GM18511 (cell line): Measurements from ENCODE around the gene RTCA.
"Not testable (repeated sequence)": the region's sequence is repeated elsewhere in the genome, so short reads cannot be mapped to it uniquely, and the experiment has no call there.

Experiments used
- ATAC-seq: cut with Tn5 transposase; IDR thresholded peaks from one replicate; pipeline ENCODE4 v1.9.1; 2021; ENCODE audit warnings: mild to moderate bottlenecking, moderate library complexity; ENCODE audit not compliant: unreplicated experiment

RTCA gene

DNA sequence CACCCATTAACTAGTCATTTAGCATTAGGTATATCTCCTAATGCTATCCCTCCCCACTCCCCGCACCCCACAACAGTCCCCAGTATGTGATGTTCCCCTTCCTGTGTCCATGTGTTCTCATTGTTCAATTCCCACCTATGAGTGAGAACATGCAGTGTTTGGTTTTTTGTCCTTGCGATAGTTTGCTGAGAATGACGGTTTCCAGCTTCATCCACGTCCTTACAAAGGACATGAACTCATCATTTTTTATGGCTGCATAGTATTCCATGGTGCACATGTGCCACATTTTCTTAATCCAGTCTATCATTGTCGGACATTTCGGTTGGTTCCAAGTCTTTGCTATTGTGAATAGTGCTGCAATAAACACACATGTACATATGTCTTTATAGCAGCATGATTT is 7.6 kb upstream of the RTCA start:
- not testable (repeated sequence) for ATAC-seq

DNA sequence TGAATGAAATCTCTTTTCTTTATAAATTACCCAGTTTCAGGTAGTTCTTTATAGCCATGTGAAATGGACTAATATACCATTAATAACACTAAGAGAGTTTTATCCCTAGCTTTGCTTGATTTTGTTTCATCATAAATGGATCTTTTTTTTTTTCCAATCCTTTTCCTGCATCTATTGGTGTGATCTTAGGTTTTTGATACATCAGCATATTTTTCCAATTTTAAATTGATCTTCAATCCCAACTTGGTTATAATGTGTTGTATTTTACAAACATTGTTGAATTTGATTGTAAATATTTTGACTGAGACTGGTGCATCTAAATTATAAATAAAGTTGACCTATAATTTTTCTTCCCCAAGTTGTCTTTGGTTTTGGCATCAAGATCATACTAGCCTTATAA is 4.3 kb upstream of the RTCA start:
- ATAC-seq: no peak

DNA sequence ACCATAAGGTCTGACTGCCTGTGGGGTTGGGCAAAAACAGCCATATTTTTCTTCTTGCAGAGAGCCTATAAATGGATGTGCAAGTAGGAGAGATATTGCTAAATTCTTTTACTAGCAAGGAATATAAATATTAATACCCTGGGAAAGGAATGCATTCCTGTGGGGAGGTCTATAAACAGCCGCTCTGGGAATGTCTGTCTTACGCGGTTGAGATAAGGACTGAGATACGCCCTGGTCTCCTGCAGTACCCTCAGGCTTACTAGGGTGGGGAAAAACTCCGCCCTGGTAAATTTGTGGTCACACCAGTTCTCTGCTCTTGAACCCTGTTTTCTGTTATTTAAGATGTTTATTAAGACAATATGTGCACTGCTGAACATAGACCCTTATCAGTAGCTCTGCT is 1.9 kb upstream of the RTCA start:
- ATAC-seq: not testable (repeated sequence)

DNA sequence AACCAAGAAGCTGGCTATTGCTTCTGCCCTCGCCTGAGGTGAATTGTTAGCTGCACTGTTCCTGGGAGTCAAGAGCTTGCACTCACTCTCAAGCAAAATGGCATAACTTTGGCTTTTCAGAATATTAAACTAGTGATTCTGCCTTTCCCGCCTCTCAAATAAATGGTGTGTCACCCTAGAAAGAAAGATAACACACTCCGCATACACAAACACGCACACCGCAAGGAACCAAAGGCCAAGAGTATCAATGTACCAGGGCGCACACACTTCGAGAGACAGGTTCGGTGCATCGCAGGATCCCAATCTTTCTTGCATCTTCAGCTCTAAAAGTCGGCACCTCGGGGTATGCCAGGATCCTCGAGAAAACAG is 470 bp upstream of the RTCA start:
- peak; percentile 47 for ATAC-seq

DNA sequence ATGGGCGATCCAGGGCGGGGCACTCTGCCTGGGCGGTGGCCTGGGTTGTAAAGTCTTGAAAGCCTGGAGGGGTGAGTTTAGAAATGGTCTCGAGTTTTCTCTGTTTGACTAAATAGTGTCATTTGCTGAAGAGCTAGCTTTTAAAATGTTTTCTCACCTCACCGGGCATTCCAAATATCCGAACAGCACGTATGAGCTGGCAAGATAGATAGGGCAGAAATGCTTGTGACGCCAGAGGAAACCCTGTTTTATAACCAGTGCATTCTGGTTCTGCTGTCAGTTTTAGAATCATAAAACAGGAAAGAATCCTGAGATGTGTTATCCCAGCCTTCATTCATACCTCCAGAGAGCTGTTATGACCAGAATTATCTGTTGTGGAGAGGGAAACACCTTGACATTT is 725 bp downstream of the RTCA start:
- peak; percentile 28 for ATAC-seq

DNA sequence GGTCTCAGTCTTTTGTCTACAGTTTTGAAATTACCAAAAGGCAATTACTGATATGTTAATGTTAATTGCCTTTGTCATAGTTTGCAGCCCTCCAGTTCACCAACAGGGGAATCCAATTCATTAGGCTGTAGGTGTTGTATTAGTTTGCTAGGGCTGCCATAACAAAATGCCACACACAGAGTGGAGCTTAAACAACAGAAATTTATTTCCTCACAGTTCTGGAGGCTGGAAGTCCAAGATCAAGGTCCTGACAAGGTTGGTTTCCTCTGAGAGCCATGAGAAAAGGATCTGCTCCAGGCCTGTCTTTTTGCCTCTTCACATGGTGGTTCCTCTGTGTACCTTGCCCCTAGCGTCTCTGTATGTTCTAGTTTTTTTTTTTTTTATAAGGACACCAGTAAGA is 1.3 kb downstream of the RTCA start:
- ATAC-seq: no peak

DNA sequence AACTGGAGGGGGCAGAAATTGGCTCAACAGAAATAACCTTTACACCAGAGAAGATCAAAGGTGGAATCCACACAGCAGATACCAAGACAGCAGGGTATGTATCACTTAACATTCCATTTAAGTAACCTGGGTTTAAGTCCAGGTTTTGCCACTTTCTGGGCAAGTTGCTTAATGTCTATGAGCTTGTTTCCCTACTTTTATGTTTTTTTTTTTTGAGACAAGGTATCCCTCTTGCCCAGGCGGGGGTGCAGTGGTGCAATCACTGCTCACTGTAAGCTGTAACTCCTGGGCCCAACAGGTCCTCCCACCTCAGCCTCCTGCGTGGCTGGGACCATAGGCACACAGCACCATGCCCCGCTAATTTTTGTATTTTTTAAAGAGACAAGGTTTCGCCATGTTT is 2.2 kb downstream of the RTCA start:
- no peak for ATAC-seq

DNA sequence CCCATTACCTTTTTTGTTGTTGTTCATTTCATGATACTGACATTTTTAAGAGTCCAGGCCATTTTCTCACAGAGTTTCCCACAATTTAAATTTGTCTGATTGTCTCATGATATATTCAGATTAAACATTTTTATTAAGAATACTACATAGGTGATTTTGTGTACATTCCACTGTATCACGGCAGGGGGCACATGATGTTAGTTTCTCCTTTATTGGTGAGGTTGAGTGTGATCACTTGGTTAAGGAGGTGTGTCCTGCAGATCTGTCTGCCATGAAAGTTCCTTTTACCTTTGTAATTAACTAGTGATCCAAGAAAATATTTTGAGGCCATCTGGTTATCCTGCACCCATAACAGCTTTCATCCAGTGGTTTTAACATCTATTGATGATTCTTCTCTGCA is 11.8 kb downstream of the RTCA start:
- ATAC-seq: no peak

DNA sequence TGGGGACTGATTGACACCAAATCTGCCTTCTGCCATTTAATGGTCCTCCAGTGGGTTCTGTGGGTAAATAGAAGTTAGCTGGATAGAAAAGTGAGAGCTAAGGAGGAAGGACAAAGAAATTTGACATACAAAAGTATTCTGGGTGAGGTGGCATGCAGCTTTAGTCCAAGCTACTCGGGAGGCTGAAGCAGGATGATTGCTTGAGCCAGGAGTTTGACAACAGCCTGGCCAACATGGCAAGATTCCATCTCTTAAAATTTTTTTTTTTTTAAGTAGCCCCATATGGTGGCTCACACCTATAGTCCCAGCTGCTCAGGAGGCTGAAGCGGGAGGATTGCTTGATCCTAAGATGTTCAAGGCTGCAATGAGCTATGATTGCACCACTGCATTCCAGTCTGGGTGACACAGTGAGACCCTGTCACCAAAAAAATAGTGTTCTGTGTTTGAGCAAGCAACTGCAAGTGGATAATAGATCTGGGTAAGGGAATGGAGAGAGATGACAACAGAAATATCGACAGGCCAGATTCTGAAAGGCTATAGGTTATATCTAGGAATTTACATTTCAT is 13.4 kb downstream of the RTCA start:
- ATAC-seq: no peak

DNA sequence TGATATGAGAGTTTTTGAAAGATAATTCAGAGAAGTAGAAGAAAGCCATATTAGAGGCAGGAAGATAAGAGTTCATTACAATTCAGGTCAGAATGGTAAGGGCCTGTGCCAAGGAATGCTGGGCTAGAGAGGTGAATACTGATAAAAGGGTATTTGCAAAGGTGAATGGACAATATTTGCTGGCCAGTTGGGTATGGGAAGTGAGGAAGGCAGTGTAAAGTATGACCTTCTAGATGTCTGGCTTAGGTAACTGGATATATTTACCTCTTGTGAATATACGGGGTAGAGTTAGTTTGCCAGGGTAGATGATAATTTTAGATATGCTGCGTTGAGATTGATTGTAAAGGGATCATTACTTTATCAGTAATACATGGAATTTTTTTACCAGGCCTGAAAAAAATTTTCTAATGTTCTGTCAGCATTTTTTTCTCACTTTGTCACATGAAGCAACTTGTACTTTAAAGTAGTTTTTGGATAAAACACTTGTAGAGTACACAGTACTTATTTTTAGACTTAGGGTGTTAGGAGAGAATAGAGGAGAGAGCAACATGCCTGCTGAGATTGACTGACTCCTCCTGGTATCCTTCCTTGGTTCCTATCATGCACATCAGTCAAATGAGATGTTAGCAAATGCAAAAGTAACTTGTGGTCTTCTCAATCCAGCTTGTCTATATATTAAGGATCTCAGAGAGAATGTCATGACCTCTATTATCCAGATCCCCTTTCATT is 14.1 kb downstream of the RTCA start:
- ATAC-seq: no peak

DNA sequence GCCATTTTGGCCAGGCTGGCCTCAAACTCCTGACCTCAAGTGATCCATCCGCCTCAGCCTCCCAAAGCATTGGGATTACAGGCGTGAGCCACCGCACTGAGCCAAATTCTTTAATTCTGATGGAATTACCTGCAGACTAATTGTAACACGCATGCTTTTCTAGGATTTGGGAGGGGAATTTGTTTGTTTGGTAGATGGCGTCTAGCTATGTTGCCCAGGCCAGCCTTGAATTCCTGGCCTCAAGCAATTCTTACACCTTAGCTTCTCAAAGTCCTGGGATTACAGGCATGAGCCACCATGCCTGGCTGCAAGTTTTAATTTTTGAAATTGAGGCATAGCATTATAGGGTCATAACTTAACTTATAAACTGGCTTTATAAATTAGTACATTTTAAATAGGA is 18.6 kb downstream of the RTCA start:
- no peak for ATAC-seq

DNA sequence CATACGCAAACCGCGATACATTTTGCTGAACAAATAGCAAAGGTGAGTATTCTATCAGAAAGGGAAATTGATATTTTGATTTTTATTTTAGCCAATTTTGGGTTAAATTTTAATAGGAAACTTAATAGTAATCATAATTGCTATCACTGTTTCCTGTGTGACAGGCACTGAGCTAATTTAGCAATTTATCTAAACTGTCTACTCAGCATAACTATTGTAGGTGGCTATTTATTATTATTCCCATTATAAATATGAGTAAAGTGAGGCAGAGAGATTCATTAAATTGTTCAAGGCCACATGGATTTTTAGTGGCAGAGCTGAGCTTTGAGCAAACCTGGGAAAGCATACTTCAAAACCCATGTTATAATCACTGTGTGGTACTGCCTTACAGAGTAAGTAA is 21.1 kb downstream of the RTCA start:
- ATAC-seq: no peak

DNA sequence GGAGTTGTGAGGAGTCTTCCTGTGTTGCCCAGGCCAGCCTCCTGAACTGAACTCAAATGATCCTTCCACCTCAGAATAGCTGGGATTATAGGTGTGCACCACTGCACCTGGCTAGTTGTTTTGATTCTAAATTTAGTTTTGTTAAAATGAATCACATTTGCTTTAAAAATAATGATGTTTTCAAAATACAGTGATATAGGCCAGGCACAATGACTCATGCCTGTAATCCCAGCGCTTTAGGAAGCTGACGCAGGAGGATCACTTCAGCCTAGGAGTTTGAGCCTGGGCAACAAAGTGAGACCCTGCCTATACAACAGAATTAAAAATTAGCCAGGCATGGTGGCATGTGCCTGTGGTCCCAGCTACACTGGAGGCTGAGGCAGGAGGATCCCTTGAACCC is 24.3 kb downstream of the RTCA start:
- no peak for ATAC-seq

DNA sequence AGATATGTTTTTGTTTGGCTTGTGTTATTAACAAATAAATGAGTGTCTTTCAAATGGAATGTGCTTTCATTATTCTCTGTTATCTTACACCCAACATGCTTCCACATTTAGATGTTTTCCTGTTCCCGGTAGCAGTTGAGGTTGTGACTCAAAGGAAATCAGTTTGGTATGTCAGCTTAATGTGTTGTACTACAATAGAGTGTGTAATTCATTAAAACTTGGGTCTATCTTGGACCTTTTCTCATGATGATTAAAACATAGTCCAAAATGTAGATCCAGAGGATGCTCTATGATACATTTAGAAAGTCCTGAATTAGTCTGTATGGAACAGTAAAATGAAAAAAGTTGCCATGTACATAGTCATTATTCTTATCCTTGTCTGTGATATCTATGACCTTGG is 26.7 kb downstream of the RTCA start:
- no peak for ATAC-seq

DNA sequence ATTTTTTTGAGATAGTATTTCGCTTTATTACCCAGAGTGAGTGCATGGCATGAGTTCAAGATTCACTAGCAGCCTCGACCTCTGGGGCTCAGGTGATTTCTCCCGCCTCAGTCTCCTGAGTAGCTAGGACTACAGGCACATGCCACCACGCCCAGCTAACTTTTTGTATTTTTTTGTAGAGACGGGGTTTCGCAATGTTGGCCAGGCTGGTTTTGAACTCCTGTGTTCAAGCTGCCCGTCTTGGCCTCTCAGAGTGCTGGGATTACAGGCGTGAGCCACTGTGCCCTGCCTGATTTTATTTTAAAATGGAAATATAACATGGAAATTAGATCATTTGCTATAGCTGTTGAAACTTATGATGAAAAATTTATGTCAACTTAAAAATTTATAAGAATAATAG is 30.1 kb downstream of the RTCA start:
- ATAC-seq: no peak

DNA sequence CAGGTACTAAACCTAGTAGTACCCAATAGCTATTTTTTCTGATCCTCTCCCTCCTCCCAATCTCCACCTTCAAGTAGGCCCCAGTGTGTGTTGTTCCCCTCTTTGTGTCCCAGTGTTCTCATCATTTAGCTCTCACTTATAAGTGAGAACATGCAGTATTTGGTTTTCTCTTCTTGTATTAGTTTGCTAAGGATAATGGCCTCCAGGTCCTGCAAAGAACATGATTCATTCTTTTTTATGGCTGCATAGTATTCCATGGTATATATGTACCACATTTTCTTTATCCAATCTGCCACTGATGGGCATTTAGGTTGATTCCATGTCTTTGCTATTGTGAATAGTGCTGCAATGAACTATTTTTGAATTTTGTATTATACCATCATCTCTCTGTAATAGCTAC is 31.0 kb downstream of the RTCA start:
- ATAC-seq: not testable (repeated sequence)

DNA sequence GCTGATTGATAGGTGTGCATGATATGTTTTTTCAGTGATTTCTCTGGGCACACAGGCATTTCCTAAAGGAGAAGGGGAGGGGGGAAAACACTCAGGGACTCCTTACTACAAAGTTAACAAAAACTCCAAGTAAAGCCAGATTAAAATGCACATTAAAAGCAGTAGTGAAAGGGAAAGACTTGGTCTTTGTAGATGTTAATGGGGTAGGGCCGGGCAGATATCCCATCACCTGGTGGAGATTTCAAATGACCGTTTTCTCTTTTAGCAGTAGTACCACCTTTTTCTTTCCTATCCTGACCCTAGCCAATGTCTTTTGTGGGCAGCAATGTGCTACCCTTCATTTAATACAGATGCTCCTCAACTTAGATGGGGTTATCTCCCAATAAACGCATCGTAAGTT is 32.5 kb downstream of the RTCA start:
- no peak for ATAC-seq

DNA sequence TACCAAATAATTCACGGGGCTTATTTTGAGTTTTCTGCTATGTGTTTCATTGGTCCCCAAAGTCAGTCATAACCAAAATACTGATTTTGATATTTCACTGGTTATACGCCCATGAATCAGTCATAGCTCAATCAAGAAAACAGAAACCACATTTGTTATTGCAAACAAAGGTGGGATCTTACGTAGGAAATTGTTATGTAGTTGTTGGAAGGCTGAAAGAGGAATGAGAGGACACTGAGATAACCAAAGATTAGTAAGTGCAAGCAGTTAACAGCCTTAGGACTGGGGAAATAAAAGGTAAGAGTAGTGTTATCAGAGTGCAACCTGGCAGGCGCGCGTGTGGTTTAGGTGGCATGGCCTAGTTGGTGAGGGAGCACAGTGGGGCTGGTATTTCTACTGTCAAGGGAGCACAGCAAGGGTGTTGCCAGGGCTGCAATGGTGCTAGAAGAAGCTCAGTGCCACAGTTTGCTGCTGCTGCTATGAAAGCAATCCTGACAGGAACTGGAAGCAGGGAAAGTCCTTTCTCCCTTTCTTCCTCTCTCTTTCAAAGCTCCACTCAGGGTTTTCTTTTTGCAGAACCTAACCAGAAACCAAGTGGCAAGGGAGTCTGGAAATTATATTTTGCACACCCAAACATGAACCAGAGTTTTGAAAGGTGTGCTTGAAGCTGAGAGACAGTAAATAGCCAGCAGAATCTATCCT is 33.7 kb downstream of the RTCA start:
- no peak for ATAC-seq

DNA sequence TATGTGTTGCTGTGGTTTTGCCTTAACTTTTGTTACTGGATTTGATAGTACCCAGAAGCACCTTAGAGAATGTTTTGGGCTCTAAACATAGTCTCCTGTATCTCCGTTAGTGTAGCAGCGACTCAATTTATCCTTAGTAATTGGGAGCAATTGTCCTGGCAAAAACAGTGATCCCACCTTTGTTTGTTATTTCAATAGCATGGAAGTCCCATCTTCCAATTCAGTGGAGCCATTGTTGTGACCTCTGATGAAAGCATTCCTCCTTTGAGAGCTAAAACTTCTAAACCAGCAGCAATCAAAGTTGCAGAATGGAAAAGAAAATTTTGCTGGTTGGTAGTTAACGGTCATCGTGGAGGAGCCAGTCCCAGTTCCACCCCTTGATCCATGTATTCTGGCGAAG is 34.7 kb downstream of the RTCA start:
- ATAC-seq: no peak

DNA sequence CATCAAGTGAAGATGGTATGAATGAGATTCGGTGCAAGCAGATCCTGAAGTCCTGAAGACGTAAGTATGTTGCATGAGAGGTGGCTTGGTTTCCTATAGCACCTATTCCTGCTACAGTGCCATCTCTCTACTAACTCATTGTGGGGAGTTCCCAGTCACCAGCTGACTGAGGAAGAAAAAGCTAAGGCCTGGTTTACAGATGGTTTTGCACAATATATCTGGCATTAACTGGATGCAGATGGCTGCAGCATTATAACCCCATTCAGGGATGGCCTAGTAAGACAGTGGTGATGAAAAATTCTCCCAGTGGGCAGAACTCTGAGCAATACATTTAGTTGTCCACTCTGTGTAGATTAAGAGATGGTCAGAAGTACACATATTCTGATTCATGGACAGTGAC is 36.7 kb downstream of the RTCA start:
- no peak for ATAC-seq

DNA sequence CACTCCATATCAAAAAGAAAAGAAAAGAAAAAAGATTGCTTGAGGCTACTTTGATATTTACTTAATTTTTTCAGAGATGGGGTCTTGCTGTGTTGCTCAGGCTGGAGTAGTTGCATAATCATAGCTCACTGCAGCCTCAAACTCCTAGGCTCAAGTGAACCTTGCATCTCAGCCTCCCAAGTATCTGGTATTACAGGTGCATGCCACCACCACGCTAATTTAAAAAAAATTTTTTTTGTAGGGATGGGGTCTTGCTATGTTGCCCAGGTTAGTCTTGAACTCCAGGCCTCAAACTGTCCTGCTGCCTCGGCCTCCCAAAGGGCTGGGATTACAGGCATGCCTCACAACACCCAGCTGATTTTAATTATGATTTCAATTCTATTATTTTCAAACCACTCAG is 38.2 kb downstream of the RTCA start:
- no peak for ATAC-seq

DNA sequence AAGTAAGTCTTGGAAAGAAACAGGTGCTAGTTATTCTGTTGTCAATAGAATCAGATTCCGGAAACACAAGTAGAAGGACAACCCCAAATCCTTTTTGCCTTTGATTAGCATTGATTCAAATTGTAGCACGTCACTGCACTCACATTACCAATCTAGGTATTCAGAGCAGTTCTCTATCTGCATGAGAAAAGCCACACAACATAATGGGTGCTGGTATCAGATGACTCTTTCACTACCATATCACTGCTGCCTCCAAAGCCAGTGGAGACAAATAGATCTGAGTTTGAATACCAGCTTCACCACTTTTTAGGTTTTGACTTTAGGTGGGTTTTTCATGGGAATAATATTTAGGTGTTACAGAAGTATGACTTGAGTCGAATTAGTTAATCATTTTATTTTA is 38.9 kb downstream of the RTCA start:
- ATAC-seq: no peak

DNA sequence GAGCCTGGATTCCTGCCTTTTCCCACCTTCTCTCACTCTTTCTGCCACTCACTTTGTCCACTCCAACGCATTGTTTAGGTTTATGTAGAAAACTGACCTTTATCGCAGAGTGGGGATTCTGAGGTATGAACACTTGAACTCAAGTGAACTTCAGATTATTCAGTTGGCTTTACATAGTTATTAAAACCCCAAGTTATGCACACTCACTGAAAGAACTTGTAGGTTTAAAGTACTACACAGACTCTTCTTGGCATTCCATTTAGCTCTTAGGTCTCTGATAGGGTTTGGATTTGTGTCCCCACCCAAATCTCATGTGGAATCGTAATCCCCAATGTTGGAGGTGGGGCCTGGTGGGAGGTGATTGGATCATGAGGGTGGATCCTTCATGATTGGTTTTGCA is 39.9 kb downstream of the RTCA start:
- no peak for ATAC-seq
